ENCODE measurements around the gene RIN1. TPM values are rescaled to one million over a fixed set of nuclear protein-coding genes. Genes with fewer than 3 reads are reported as not detected.

The RIN1 gene
- total RNA-seq, 6 experiments from 2014 or later = 0.46 to 1.8 (median 0.94) TPM

- Histone ChIP-seq H3K4me1 (no peaks in the 10 kb centered on the region), H3K27me3 (no peaks in the 10 kb centered on the region), H3K4me3 (no peak overlapping the region), H3K27ac (no peak overlapping the region), H3K9me3 (no peaks in the 10 kb centered on the region), H3K36me3 (no peaks in the 10 kb centered on the region)
- 45% methylated on average over 4 of the region's 15 CpGs for WGBS (ENCODE audit: insufficient coverage, low coverage, low lambda C conversion rate, missing lambda C conversion rate)
- TF ChIP-seq CTCF (IDR thresholded peaks at IDR 0.05) = peak; percentile 37 to 68 (median 48)
- TF ChIP-seq POLR2A (IDR thresholded peaks at IDR 0.05) = no peak
- intact Hi-C loops (cut with DNase I) = no loop called here
- ATAC-seq (peak in 3 of 4 donors; percentile 30 to 46 (median 34)), DNase-seq (peak in 1 of 3 donors; percentile 54)
Measured at GRCh38 chr11:66363805-66364535, 27.7 kb upstream of the RIN1 start.

- Histone ChIP-seq H3K9me3 (no peaks in the 10 kb centered on the region), H3K27me3 (no peaks in the 10 kb centered on the region), H3K36me3 (no peaks in the 10 kb centered on the region), H3K4me1 (no peaks in the 10 kb centered on the region), H3K27ac (no peak overlapping the region), H3K4me3 (no peak overlapping the region)
- ATAC-seq = no peak
- 71% methylated on average over 6 of the region's 14 CpGs for WGBS (ENCODE audit: insufficient coverage, low coverage, low lambda C conversion rate, missing lambda C conversion rate)
- TF ChIP-seq CTCF (IDR thresholded peaks at IDR 0.05) = no peak
- TF ChIP-seq POLR2A (IDR thresholded peaks at IDR 0.05) = no peak
- intact Hi-C loops (cut with DNase I) = no loop called here
- no peak for DNase-seq
Measured at GRCh38 chr11:66363187-66363601, 27.0 kb upstream of the RIN1 start.

- Histone ChIP-seq H3K27ac (no peak overlapping the region), H3K4me1 (no peaks in the 10 kb centered on the region), H3K36me3 (no peaks in the 10 kb centered on the region), H3K27me3 (no peaks in the 10 kb centered on the region), H3K4me3 (no peak overlapping the region), H3K9me3 (no peaks in the 10 kb centered on the region)
- intact Hi-C loops (cut with DNase I) = no loop called here
- no peak for ATAC-seq
- DNase-seq = peak in 1 of 3 donors; percentile 31
- WGBS (ENCODE audit: insufficient coverage, low coverage, low lambda C conversion rate, missing lambda C conversion rate) = 94% methylated on average over 4 of the region's 9 CpGs
- TF ChIP-seq POLR2A (IDR thresholded peaks at IDR 0.05) = no peak
- TF ChIP-seq CTCF (IDR thresholded peaks at IDR 0.05) = no peak
Measured at GRCh38 chr11:66362481-66363147, 26.4 kb upstream of the RIN1 start.

GRCh38 chr11:66361502-66361941, 25.3 kb upstream of the RIN1 start:
- 54% methylated on average over 2 of the region's 6 CpGs for WGBS (ENCODE audit: insufficient coverage, low coverage, low lambda C conversion rate, missing lambda C conversion rate)
- Histone ChIP-seq H3K27me3 (no peaks in the 10 kb centered on the region), H3K36me3 (no peaks in the 10 kb centered on the region), H3K4me3 (no peak overlapping the region), H3K27ac (no peak overlapping the region), H3K4me1 (no peaks in the 10 kb centered on the region), H3K9me3 (no peaks in the 10 kb centered on the region)
- TF ChIP-seq POLR2A (IDR thresholded peaks at IDR 0.05) (no peak), CTCF (IDR thresholded peaks at IDR 0.05) (no peak)
- ATAC-seq (no peak), DNase-seq (peak in 1 of 3 donors; percentile 22)
- intact Hi-C loops (cut with DNase I) = no loop called here
